ENCODE data around the gene ALK.

ALK gene

GRCh38 chr2:29787473-29788465 lies 133.6 kb downstream of the ALK start:
- H3K36me3 ChIP-seq (replicated peaks; ENCODE audit: low read depth, low read length) = no peaks in the 10 kb centered on the region
- no peak overlapping the region for H2AFZ ChIP-seq (ENCODE audit: low read depth, low read length)

GRCh38 chr2:29786361-29786760 lies 135.0 kb downstream of the ALK start:
- TF ChIP-seq CTCF (IDR thresholded peaks at IDR 0.05; ENCODE audit: low read depth, low read length) (no peak), EZH2phosphoT487 (IDR thresholded peaks at IDR 0.05; ENCODE audit: low read depth) (no peak)
- Histone ChIP-seq H2AFZ (ENCODE audit: low read depth, low read length) (no peak overlapping the region), H3K4me2 (ENCODE audit: low read length) (no peak overlapping the region), H3K9ac (ENCODE audit: low read length) (no peak overlapping the region), H4K20me1 (ENCODE audit: insufficient read depth, low read length) (no peaks in the 10 kb centered on the region), H3K79me2 (ENCODE audit: low read length) (no peaks in the 10 kb centered on the region), H3K27ac (ENCODE audit: low read length) (no peak overlapping the region), H3K4me1 (ENCODE audit: low read length) (no peaks in the 10 kb centered on the region; the same call in 1 of the 2 replicates), H3K36me3 (replicated peaks; ENCODE audit: low read depth, low read length) (no peaks in the 10 kb centered on the region), H3K4me3 (ENCODE audit: low read length) (no peak overlapping the region), H3K27me3 (ENCODE audit: low read depth, low read length) (peaks cover 17% of the 10 kb centered on the region; the same call in 1 of the 2 replicates), H3K9me3 (ENCODE audit: insufficient read depth, low read length) (no peaks in the 10 kb centered on the region)

More at GRCh38 chr2:29787473-29788465, 133.6 kb downstream of the ALK start:
- no peaks in the 10 kb centered on the region for H4K20me1 ChIP-seq (ENCODE audit: insufficient read depth, low read length)
- H3K9ac ChIP-seq (ENCODE audit: low read length) = no peak overlapping the region
- H3K4me2 ChIP-seq (ENCODE audit: low read length) = no peak overlapping the region
- peaks cover 18% of the 10 kb centered on the region; the same call in 1 of the 2 replicates for H3K27me3 ChIP-seq (ENCODE audit: low read depth, low read length)
- no peaks in the 10 kb centered on the region for H3K79me2 ChIP-seq (ENCODE audit: low read length)
- H3K27ac ChIP-seq (ENCODE audit: low read length) = no peak overlapping the region
- no peaks in the 10 kb centered on the region for H3K4me1 ChIP-seq (ENCODE audit: low read length)
- no peaks in the 10 kb centered on the region for H3K9me3 ChIP-seq (ENCODE audit: insufficient read depth, low read length)
- no peak for TF ChIP-seq EZH2phosphoT487 (IDR thresholded peaks at IDR 0.05; ENCODE audit: low read depth)
- TF ChIP-seq CTCF (IDR thresholded peaks at IDR 0.05; ENCODE audit: low read depth, low read length) = no peak
- no peak overlapping the region for H3K4me3 ChIP-seq (ENCODE audit: low read length)

- Histone ChIP-seq H3K36me3 (replicated peaks; ENCODE audit: low read depth, low read length) (no peaks in the 10 kb centered on the region), H3K27me3 (ENCODE audit: low read depth, low read length) (peaks cover 17% of the 10 kb centered on the region; the same call in 1 of the 2 replicates), H3K4me1 (ENCODE audit: low read length) (no peaks in the 10 kb centered on the region; the same call in 1 of the 2 replicates), H3K4me3 (ENCODE audit: low read length) (no peak overlapping the region), H3K27ac (ENCODE audit: low read length) (no peak overlapping the region), H3K9ac (ENCODE audit: low read length) (no peak overlapping the region), H3K9me3 (ENCODE audit: insufficient read depth, low read length) (no peaks in the 10 kb centered on the region), H3K79me2 (ENCODE audit: low read length) (no peaks in the 10 kb centered on the region), H4K20me1 (ENCODE audit: insufficient read depth, low read length) (no peaks in the 10 kb centered on the region), H3K4me2 (ENCODE audit: low read length) (no peak overlapping the region), H2AFZ (ENCODE audit: low read depth, low read length) (no peak overlapping the region)
- no peak for TF ChIP-seq CTCF (IDR thresholded peaks at IDR 0.05; ENCODE audit: low read depth, low read length)
- no peak for TF ChIP-seq EZH2phosphoT487 (IDR thresholded peaks at IDR 0.05; ENCODE audit: low read depth)
These were observed 137.7 kb downstream of the ALK start for GRCh38 chr2:29783666-29784065.
